Putamen (tissue), 1 donor: ENCODE results near the gene PTPRR.

Source experiments
- DNase-seq: peaks from one replicate; pipeline ENCODE4 v3.0.0-alpha.2; 2016; ENCODE audit warnings: low spot score

PTPRR gene

DNA sequence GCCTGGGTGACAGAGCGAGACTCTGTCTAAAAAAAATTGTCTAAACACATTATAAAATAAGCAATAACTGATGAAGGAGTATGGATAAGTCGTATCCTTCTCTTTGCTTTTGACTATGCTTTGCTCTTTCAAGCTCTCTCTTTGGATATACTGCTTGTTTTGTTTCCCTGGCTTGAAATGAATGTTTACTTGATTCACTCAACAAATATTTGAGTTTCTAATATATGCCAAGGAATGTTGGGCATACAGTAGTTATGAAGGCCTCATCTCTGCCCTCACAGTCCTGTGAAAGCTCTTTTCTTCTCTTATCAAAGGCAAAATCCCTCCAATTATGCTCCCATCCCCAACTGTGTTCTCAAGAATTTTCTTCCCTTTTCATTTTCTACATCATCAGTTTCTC, 123.5 kb downstream of the PTPRR start:
- no peak for DNase-seq

GRCh38 chr12:70795608-70796007, 124.9 kb downstream of the PTPRR start:
- DNase-seq: no peak

DNA sequence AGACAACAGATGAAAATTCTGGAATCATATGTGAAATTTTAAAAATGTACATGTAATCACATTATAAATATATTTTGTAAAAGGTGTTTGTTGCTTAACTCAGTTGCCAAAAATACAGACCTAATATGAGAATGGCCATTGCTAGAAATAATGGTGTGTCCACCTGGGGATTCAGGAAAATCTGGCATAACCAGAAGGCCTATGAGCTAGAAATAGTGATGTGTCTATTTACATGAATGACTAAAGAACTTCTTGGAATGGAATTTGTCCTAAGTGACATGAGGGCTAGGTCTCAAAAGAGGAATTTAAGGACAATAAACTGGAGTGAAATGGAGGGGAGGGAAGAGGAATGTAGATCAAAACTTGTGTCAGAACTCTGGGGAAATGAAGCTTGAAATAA, 126.4 kb downstream of the PTPRR start:
- DNase-seq: no peak

GRCh38 chr12:70788774-70789173, 131.8 kb downstream of the PTPRR start:
- no peak for DNase-seq

- DNase-seq: no peak
These were observed 132.9 kb downstream of the PTPRR start for GRCh38 chr12:70787612-70788011.

- DNase-seq: no peak
These were observed 134.6 kb downstream of the PTPRR start for GRCh38 chr12:70785896-70786295.

DNA sequence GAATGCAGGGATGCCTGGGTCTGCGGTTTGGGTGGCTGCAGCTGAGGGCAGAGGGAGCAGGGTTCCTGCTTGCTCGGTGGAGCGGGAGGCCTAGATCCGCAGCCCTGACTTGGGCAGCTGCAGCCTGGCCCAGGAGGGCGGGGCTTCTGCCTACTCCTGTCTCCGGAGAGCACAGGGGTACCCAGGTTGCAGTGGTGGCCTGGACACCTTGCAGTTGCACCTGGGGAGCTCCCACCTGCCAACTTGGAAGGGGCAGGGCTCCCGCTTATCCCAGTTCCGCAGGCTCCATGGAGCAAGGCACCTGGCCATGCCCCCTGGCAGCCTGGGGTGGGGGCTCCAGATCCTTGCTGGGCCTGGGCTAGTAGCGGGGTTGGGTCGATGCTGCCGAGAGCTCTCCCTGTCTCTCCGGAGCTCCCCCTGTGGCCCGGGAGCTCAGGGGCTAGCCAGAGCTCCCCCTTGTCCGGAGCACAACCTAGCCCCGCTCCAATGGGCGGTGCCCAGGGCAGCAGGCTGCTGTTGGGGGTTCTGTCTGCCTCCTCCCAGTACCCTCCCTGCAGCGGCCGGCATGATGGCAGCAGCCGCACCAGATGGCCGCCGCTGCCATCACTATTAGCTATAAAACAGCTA, 136.4 kb downstream of the PTPRR start:
- no peak for DNase-seq

DNA sequence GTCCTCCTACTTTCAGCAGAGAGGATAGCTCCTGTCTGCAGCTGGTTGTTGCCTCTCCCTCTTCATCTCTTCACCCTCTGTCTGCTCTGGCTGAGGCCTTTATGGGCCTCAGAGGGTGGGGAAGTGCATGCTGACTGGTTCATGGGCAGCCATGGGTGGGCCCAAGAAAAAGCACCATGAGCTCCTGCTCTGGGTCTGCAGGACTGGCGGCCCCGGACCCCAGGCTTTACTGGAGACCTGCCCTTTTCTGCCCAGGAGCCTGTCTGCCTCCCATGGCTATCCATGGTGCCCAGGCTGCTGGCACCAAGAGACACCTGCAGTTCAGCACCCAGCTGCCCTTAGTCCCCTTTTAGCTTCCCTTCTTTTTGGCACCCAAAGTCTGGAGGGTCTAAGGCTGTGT, 137.1 kb downstream of the PTPRR start:
- DNase-seq: no peak

DNA sequence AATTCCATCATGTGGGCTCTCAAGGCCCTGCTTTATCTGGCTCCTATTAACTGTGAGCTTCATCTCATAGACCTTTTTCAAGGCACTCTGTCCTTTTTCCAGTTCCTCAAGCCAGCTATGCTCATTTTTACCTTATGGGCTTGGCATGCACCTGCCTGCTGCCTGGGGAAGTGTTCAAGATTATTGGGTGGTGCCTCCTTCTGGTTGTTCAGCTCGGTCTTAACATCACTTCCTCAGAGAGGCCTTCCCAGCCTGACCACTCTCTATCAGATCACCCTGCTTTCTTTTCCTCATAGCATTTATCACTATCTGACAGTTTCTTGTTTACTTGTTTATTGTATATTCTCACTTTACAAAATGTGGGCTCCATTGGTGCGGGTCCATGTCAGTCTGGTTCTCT, 141.3 kb downstream of the PTPRR start:
- no peak for DNase-seq

DNA sequence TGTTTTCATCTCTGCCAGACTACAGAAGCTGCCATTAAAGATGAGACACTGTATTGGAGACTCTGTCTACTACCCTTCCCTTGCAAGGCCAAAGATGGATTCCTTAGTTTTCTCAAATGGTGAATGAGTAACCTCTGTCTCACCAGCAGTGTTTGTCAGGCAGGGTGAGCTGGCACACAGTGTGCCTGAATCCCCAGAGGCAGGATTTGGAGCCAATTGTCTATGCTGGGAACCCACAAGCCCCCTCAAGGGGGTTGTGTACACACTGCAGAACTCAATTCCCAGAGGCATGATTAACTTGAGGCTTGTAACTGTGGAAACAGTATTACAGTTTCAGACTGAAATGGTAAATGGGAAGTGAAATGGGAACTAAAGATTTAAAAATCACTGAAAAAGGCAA, 146.5 kb downstream of the PTPRR start:
- no peak for DNase-seq

DNA sequence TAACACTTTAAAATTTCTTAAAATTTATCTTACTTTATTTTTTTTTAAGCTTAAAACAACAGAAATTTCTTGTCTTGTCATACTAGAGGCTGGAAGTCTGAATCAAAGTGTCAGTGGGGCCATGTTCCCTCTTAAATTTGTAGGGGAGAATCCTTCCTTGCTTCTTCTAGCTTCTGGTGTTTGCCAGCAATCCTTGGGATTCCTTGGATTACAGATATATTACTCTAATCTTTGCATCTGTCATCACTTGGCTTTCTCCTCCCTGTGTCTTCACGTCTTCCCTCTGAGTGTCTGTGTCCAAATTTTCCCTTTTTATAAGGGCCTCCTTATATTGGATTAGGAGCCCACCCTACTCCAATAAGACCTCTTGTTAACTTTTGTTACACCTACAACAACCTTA, 147.7 kb downstream of the PTPRR start:
- no peak for DNase-seq

GRCh38 chr12:70771581-70771980, 149.0 kb downstream of the PTPRR start:
- no peak for DNase-seq

GRCh38 chr12:70763666-70764065, 156.9 kb downstream of the PTPRR start:
- no peak for DNase-seq

- DNase-seq: no peak
These were observed 158.5 kb downstream of the PTPRR start for GRCh38 chr12:70762000-70762399.

- no peak for DNase-seq
These were observed 161.2 kb downstream of the PTPRR start for GRCh38 chr12:70759161-70759918.

GRCh38 chr12:70758494-70758845, 162.1 kb downstream of the PTPRR start:
- DNase-seq: no peak

- DNase-seq: no peak
These were observed 162.6 kb downstream of the PTPRR start for GRCh38 chr12:70757830-70758493.

DNA sequence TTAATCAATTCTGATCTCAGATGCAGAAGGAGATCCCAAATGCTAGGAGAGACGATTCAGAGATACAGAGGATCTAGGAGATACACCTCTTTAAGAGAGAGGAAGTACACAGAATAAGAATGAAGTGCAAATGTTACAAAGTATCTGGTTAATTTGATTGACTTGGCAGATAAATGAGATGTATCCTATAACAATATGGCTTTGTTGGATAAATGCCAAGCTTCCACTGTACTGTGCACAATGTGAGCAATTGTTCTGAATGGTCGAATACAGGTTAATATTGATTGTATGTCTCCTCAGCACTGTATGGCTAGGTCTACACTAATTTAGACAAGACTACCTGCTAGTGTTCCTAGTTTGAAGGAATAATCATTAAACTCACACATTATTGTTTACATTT, 163.7 kb downstream of the PTPRR start:
- peak; percentile 19 for DNase-seq

GRCh38 chr12:70756118-70756517, 164.4 kb downstream of the PTPRR start:
- no peak for DNase-seq

GRCh38 chr12:70754330-70754741, 166.2 kb downstream of the PTPRR start:
- DNase-seq: no peak

DNA sequence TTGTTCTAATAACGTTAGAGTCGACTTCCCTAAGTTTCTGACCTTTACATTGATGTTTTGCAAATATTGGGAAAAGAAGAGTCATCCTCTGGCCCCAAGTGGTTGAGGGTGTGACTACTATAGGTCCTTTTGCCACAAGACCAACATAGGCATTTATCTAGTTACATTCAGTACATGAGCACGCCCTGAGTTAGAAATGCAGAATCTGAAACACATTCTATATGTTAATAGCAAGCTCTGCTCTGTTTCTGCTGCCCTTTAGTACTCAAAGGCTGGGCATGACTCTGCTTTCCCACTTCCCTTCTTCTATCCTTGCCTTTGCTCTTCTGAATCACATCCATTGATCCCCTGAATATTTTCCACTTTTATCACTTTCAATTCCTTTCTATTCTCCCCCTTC, 168.2 kb downstream of the PTPRR start:
- DNase-seq: no peak

DNA sequence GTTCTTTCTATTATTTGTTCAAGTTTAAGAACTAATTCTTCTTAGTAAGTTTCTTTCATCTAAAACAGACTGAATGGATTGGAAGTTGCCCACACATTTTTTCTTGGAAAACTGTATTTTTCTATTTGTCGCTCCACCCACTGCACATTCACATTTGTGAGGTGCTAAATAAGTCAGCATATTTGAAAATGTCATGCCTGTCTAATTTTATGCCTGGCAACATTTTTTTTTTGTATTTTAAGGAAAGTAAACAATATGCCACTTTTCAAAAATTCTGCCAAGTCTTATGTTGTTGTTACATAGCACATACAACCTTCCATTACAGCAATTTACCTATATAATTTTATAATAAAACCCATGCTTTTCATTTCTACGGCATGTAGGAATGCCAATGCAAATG, 170.6 kb downstream of the PTPRR start:
- DNase-seq: no peak

DNA sequence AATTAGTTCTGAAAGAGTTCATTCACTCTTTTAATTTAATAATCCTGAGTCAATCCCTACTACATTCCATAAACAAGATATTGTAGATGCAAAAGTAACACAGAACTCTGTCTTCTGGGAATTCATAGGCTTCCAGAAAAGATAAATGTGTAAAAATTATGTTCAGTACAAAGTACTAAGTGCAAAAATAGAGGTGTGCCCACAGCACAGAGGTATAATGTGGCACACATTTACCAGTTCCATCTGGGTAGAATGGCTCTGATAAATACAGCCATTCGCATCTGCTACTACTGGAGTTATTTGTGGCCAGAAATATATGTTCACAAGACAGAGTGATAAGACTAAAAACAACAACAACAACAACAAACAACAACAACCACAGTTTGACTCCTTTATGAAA, 171.7 kb downstream of the PTPRR start:
- no peak for DNase-seq
